GM10266 (cell line): ENCODE results near the gene CD164L2.
"Not testable (repeated sequence)": the region's sequence is repeated elsewhere in the genome, so short reads cannot be mapped to it uniquely, and the experiment has no call there.

Experiments
- DNase-seq: peaks from one replicate; pipeline ENCODE4 v3.0.0; 2012; ENCODE audit errors: extremely low spot score
- TF ChIP-seq, protein P1 (sequence below): IDR thresholded peaks from 2 replicates; pipeline ENCODE4 v1.5.1; 2012; ENCODE audit warnings: mild to moderate bottlenecking, low read depth; ENCODE audit not compliant: control insufficient read depth, insufficient read depth; ENCODE audit errors: missing control alignments

The CD164L2 gene

GRCh38 chr1:27383039-27383605 lies at the start of gene CD164L2:
Gene CD164L2 (minus strand): TSS chr1:27383333. CDS start chr1:27383239, 94 bp downstream.
- TF ChIP-seq, protein P1, sequence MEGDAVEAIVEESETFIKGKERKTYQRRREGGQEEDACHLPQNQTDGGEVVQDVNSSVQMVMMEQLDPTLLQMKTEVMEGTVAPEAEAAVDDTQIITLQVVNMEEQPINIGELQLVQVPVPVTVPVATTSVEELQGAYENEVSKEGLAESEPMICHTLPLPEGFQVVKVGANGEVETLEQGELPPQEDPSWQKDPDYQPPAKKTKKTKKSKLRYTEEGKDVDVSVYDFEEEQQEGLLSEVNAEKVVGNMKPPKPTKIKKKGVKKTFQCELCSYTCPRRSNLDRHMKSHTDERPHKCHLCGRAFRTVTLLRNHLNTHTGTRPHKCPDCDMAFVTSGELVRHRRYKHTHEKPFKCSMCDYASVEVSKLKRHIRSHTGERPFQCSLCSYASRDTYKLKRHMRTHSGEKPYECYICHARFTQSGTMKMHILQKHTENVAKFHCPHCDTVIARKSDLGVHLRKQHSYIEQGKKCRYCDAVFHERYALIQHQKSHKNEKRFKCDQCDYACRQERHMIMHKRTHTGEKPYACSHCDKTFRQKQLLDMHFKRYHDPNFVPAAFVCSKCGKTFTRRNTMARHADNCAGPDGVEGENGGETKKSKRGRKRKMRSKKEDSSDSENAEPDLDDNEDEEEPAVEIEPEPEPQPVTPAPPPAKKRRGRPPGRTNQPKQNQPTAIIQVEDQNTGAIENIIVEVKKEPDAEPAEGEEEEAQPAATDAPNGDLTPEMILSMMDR: no peak

DNA sequence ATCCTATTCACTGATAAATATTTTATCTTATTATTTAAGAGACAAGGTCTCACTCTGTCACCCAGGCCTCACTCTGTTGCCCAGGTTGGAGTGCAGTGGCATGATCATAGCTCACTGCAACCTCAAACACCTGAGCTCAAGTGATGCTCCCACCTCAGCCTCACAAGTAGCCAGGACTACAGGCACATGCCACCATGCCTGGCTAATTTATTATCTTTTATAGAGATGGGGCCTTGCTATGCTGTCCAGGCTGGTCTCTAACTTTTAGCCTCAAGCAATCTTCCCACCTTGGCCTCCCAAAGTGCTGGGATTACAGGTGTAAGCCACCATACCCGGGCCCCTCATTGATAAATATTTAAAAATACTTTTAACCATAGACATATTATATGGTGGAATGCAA lies 49.6 kb upstream of the CD164L2 start:
- not testable (repeated sequence) for DNase-seq

More at GRCh38 chr1:27383039-27383605, at the start of gene CD164L2:
- no peak for DNase-seq

- TF ChIP-seq, protein P1: no peak
- no peak for DNase-seq
Observed at GRCh38 chr1:27431601-27431940, 48.4 kb upstream of the CD164L2 start.

- DNase-seq: no peak
- TF ChIP-seq, protein P1: no peak
Observed at GRCh38 chr1:27430903-27431600, 47.9 kb upstream of the CD164L2 start.

- TF ChIP-seq, protein P1: no peak
- DNase-seq: no peak
Observed at GRCh38 chr1:27429029-27429425, 45.9 kb upstream of the CD164L2 start.

GRCh38 chr1:27428316-27429028 lies 45.3 kb upstream of the CD164L2 start:
- no peak for DNase-seq
- TF ChIP-seq, protein P1: no peak

GRCh38 chr1:27427816-27428315 lies 44.7 kb upstream of the CD164L2 start:
- TF ChIP-seq, protein P1: no peak

More at GRCh38 chr1:27427816-27428315, 44.7 kb upstream of the CD164L2 start:
- DNase-seq: no peak
